ENCODE data around the gene PCBD2.
"Not testable (repeated sequence)": the region's sequence is repeated elsewhere in the genome, so short reads cannot be mapped to it uniquely, and the experiment has no call there.

Gene PCBD2

GRCh38 chr5:134979416-134979815 lies 74.5 kb downstream of the PCBD2 start:
- H3K4me3 ChIP-seq (ENCODE audit: low read depth, low read length) = no peak overlapping the region
- H3K27ac ChIP-seq (ENCODE audit: low read depth, low read length) = no peak overlapping the region
- H3K79me2 ChIP-seq (ENCODE audit: control insufficient read depth, insufficient read depth, low read length, unreplicated experiment) = no peaks in the 10 kb centered on the region
- no peaks in the 10 kb centered on the region for H3K27me3 ChIP-seq (ENCODE audit: insufficient read depth, low read length)
- no peaks in the 10 kb centered on the region for H3K36me3 ChIP-seq (ENCODE audit: insufficient read depth, low read length)
- no peak overlapping the region for H2AFZ ChIP-seq (ENCODE audit: low read length, unreplicated experiment)
- H3K4me1 ChIP-seq (ENCODE audit: control insufficient read depth, insufficient read depth, low read length, unreplicated experiment) = no peaks in the 10 kb centered on the region

- no peaks in the 10 kb centered on the region for H3K4me1 ChIP-seq (ENCODE audit: control insufficient read depth, insufficient read depth, low read length, unreplicated experiment)
- H3K36me3 ChIP-seq (ENCODE audit: insufficient read depth, low read length) = no peaks in the 10 kb centered on the region
- no peak overlapping the region for H2AFZ ChIP-seq (ENCODE audit: low read length, unreplicated experiment)
- H3K27me3 ChIP-seq (ENCODE audit: insufficient read depth, low read length) = no peaks in the 10 kb centered on the region
- no peak overlapping the region for H3K27ac ChIP-seq (ENCODE audit: low read depth, low read length)
- H3K4me3 ChIP-seq (ENCODE audit: low read depth, low read length) = no peak overlapping the region
- no peaks in the 10 kb centered on the region for H3K79me2 ChIP-seq (ENCODE audit: control insufficient read depth, insufficient read depth, low read length, unreplicated experiment)
Observed at GRCh38 chr5:134982230-134982629, 77.3 kb downstream of the PCBD2 start.

- Histone ChIP-seq H3K79me2 (ENCODE audit: control insufficient read depth, insufficient read depth, low read length, unreplicated experiment) (no peaks in the 10 kb centered on the region), H3K4me3 (ENCODE audit: low read depth, low read length) (no peak overlapping the region), H3K4me1 (ENCODE audit: control insufficient read depth, insufficient read depth, low read length, unreplicated experiment) (no peaks in the 10 kb centered on the region), H2AFZ (ENCODE audit: low read length, unreplicated experiment) (no peak overlapping the region), H3K27ac (ENCODE audit: low read depth, low read length) (no peak overlapping the region), H3K27me3 (ENCODE audit: insufficient read depth, low read length) (peaks cover 3% of the 10 kb centered on the region; the same call in 1 of the 2 replicates), H3K36me3 (ENCODE audit: insufficient read depth, low read length) (no peaks in the 10 kb centered on the region)
Observed at GRCh38 chr5:134989266-134989830, 84.4 kb downstream of the PCBD2 start.

GRCh38 chr5:134990183-134990582 lies 85.3 kb downstream of the PCBD2 start:
- H3K27ac ChIP-seq (ENCODE audit: low read depth, low read length); H3K27me3 ChIP-seq (ENCODE audit: insufficient read depth, low read length); H3K4me1 ChIP-seq (ENCODE audit: control insufficient read depth, insufficient read depth, low read length, unreplicated experiment); H3K4me3 ChIP-seq (ENCODE audit: low read depth, low read length); H3K36me3 ChIP-seq (ENCODE audit: insufficient read depth, low read length); H3K79me2 ChIP-seq (ENCODE audit: control insufficient read depth, insufficient read depth, low read length, unreplicated experiment); H2AFZ ChIP-seq (ENCODE audit: low read length, unreplicated experiment): not testable (repeated sequence)

GRCh38 chr5:134992148-134992547 lies 87.2 kb downstream of the PCBD2 start:
- Histone ChIP-seq H3K79me2 (ENCODE audit: control insufficient read depth, insufficient read depth, low read length, unreplicated experiment) (no peaks in the 10 kb centered on the region), H3K27ac (ENCODE audit: low read depth, low read length) (no peak overlapping the region), H3K4me3 (ENCODE audit: low read depth, low read length) (no peak overlapping the region), H3K27me3 (ENCODE audit: insufficient read depth, low read length) (peaks cover 3% of the 10 kb centered on the region; the same call in 1 of the 2 replicates), H3K4me1 (ENCODE audit: control insufficient read depth, insufficient read depth, low read length, unreplicated experiment) (no peaks in the 10 kb centered on the region), H3K36me3 (ENCODE audit: insufficient read depth, low read length) (no peaks in the 10 kb centered on the region), H2AFZ (ENCODE audit: low read length, unreplicated experiment) (no peak overlapping the region)

GRCh38 chr5:134993161-134993560 lies 88.2 kb downstream of the PCBD2 start:
- H2AFZ ChIP-seq (ENCODE audit: low read length, unreplicated experiment) = no peak overlapping the region
- no peaks in the 10 kb centered on the region for H3K36me3 ChIP-seq (ENCODE audit: insufficient read depth, low read length)
- H3K27ac ChIP-seq (ENCODE audit: low read depth, low read length) = no peak overlapping the region
- no peaks in the 10 kb centered on the region for H3K4me1 ChIP-seq (ENCODE audit: control insufficient read depth, insufficient read depth, low read length, unreplicated experiment)
- H3K27me3 ChIP-seq (ENCODE audit: insufficient read depth, low read length) = peaks cover 3% of the 10 kb centered on the region; the same call in 1 of the 2 replicates
- H3K4me3 ChIP-seq (ENCODE audit: low read depth, low read length) = no peak overlapping the region
- H3K79me2 ChIP-seq (ENCODE audit: control insufficient read depth, insufficient read depth, low read length, unreplicated experiment) = no peaks in the 10 kb centered on the region

GRCh38 chr5:134994560-134995156 lies 89.7 kb downstream of the PCBD2 start:
- no peaks in the 10 kb centered on the region for H3K79me2 ChIP-seq (ENCODE audit: control insufficient read depth, insufficient read depth, low read length, unreplicated experiment)
- no peak overlapping the region for H3K27ac ChIP-seq (ENCODE audit: low read depth, low read length)
- no peaks in the 10 kb centered on the region for H3K27me3 ChIP-seq (ENCODE audit: insufficient read depth, low read length)
- H3K4me1 ChIP-seq (ENCODE audit: control insufficient read depth, insufficient read depth, low read length, unreplicated experiment) = no peaks in the 10 kb centered on the region
- no peaks in the 10 kb centered on the region for H3K36me3 ChIP-seq (ENCODE audit: insufficient read depth, low read length)
- H2AFZ ChIP-seq (ENCODE audit: low read length, unreplicated experiment) = no peak overlapping the region
- H3K4me3 ChIP-seq (ENCODE audit: low read depth, low read length) = no peak overlapping the region

- H3K4me1 ChIP-seq (ENCODE audit: control insufficient read depth, insufficient read depth, low read length, unreplicated experiment) = no peaks in the 10 kb centered on the region
- H3K27me3 ChIP-seq (ENCODE audit: insufficient read depth, low read length) = no peaks in the 10 kb centered on the region
- H3K27ac ChIP-seq (ENCODE audit: low read depth, low read length) = no peak overlapping the region
- H3K36me3 ChIP-seq (ENCODE audit: insufficient read depth, low read length) = no peaks in the 10 kb centered on the region
- no peak overlapping the region for H2AFZ ChIP-seq (ENCODE audit: low read length, unreplicated experiment)
- no peaks in the 10 kb centered on the region for H3K79me2 ChIP-seq (ENCODE audit: control insufficient read depth, insufficient read depth, low read length, unreplicated experiment)
- H3K4me3 ChIP-seq (ENCODE audit: low read depth, low read length) = no peak overlapping the region
Observed at GRCh38 chr5:134995850-134996402, 91.0 kb downstream of the PCBD2 start.

GRCh38 chr5:134997015-134997414 lies 92.1 kb downstream of the PCBD2 start:
- Histone ChIP-seq H3K79me2 (ENCODE audit: control insufficient read depth, insufficient read depth, low read length, unreplicated experiment) (no peaks in the 10 kb centered on the region), H2AFZ (ENCODE audit: low read length, unreplicated experiment) (no peak overlapping the region), H3K4me3 (ENCODE audit: low read depth, low read length) (no peak overlapping the region), H3K4me1 (ENCODE audit: control insufficient read depth, insufficient read depth, low read length, unreplicated experiment) (no peaks in the 10 kb centered on the region), H3K27me3 (ENCODE audit: insufficient read depth, low read length) (no peaks in the 10 kb centered on the region), H3K27ac (ENCODE audit: low read depth, low read length) (no peak overlapping the region), H3K36me3 (ENCODE audit: insufficient read depth, low read length) (no peaks in the 10 kb centered on the region)

GRCh38 chr5:134998068-134998467 lies 93.1 kb downstream of the PCBD2 start:
- not testable (repeated sequence) for H3K4me1 ChIP-seq (ENCODE audit: control insufficient read depth, insufficient read depth, low read length, unreplicated experiment); H3K79me2 ChIP-seq (ENCODE audit: control insufficient read depth, insufficient read depth, low read length, unreplicated experiment); H3K27me3 ChIP-seq (ENCODE audit: insufficient read depth, low read length); H3K27ac ChIP-seq (ENCODE audit: low read depth, low read length); H3K36me3 ChIP-seq (ENCODE audit: insufficient read depth, low read length); H3K4me3 ChIP-seq (ENCODE audit: low read depth, low read length); H2AFZ ChIP-seq (ENCODE audit: low read length, unreplicated experiment)

GRCh38 chr5:135004376-135004775 lies 99.4 kb downstream of the PCBD2 start:
- Histone ChIP-seq H3K27me3 (ENCODE audit: insufficient read depth, low read length) (no peaks in the 10 kb centered on the region), H3K27ac (ENCODE audit: low read depth, low read length) (no peak overlapping the region), H3K36me3 (ENCODE audit: insufficient read depth, low read length) (no peaks in the 10 kb centered on the region), H2AFZ (ENCODE audit: low read length, unreplicated experiment) (no peak overlapping the region), H3K79me2 (ENCODE audit: control insufficient read depth, insufficient read depth, low read length, unreplicated experiment) (no peaks in the 10 kb centered on the region), H3K4me1 (ENCODE audit: control insufficient read depth, insufficient read depth, low read length, unreplicated experiment) (no peaks in the 10 kb centered on the region), H3K4me3 (ENCODE audit: low read depth, low read length) (no peak overlapping the region)

All from ACC112 (cell line).